Ascending aorta (tissue), 2 donors: ENCODE measurements around the gene EMC7. TPM values are rescaled to one million over a fixed set of nuclear protein-coding genes. Genes with fewer than 3 reads are reported as not detected.
A peak's percentile ranks its signal among the peaks of the same experiment; 100 is the strongest.

ENCODE experiments used
- DNase-seq, 2 donors: peaks; one replicate each; pipeline ENCODE4 v3.0.0-alpha.2; 2019; ENCODE audit warnings: low spot score in 2 of 2
- H3K27ac ChIP-seq, 2 donors: fragments of 200-600 bp; sonication (generic); one replicate each; pipeline ENCODE4 v1.5.1; 2016 to 2017; ENCODE audit warnings: mild to moderate bottlenecking in 1 of 2
- H3K27me3 ChIP-seq: fragments of 200-600 bp; sonication (generic); one replicate; pipeline ENCODE4 v1.5.1; 2017
- H3K36me3 ChIP-seq, 2 donors: fragments of 200-600 bp; sonication (generic); one replicate each; pipeline ENCODE4 v1.5.1; 2016
- H3K4me1 ChIP-seq, 2 donors: fragments of 200-600 bp; sonication (generic); one replicate each; pipeline ENCODE4 v1.5.1; 2016 to 2017; ENCODE audit warnings: mild to moderate bottlenecking in 1 of 2
- H3K4me3 ChIP-seq, 2 donors: fragments of 200-600 bp; sonication (generic); one replicate each; pipeline ENCODE4 v1.5.1; 2016 to 2017; ENCODE audit warnings: mild to moderate bottlenecking in 1 of 2
- H3K9me3 ChIP-seq, 2 donors: fragments of 200-600 bp; sonication (generic); one replicate each; pipeline ENCODE4 v1.5.1; 2016
- intact Hi-C: fragments of 100-400 bp; cut with DNase I; formaldehyde crosslinking; loops from one replicate; pipeline ENCODE4 v1.15.1; 2023
- total RNA-seq: library from RNA; depleted of rRNA; stranded (reverse); fragments of >200 nt; gene quantifications from one replicate; pipeline ENCODE4 v1.1.0, GENCODE V29; 2016
- TF ChIP-seq, protein P1 (sequence below), 3 experiments: fragments of 200-600 bp in 2 of 3; fragments of 450-650 bp in 1 of 3; sonication (generic) in 2 of 3; IDR thresholded peaks; one replicate each; pipeline ENCODE4 v1.5.1; 2016 to 2019; ENCODE audit warnings: antibody characterized with exemption in 3 of 3, mild to moderate bottlenecking in 1 of 3, moderate library complexity in 1 of 3

EMC7 gene
- total RNA-seq, 1 donor from 2014 or later: 51.0 TPM

DNA sequence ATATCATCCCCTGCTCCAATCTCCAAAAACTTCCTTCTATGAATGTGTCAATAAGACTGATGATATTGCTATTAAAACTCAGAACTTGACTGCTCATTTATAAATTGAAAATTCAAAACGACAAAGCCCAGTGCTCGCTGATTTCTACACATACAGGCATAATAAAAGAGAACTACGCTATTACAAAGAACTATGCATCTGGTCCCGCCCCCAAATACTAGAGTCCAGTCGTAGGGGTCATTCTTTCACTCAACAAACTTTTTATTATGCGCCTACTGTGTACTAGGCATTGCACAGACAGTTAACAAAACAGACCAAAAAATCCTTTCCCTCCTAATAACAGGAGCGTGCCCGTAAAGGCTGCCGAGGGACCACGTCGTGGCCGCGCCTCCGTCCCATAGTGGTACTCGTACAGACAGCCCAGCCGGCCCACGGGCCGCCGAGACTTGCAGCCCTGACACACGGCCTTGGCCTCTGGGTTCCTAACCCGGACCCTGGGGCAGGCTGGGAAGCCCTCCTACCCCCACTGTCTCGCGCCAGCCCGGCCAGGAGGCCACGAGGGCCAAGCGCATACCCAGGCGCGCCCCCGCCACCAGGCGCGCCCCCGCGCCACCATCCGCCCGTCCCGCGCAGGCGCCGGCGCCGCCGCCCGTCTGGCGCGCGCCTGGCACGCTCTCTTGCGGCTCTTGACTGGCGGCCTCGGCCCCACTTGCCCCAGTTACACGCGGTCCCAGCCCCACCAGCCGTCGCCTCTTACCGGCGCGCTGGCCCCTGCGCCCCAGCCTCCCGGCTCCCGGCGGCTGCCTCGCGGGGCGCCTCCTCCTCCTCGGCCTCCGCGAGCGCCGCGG, 63.4 kb downstream of the EMC7 start:
- Histone ChIP-seq H3K4me3 (peak overlapping the region; percentile 65 to 84), H3K27ac (peak overlapping the region; percentile 89 to 93), H3K4me1 (peaks cover 5% of the 10 kb centered on the region in 2 donors), H3K36me3 (no peaks in the 10 kb centered on the region), H3K9me3 (no peaks in the 10 kb centered on the region), H3K27me3 (no peaks in the 10 kb centered on the region)
- DNase-seq: peak in 1 of 2 donors; percentile 86
- intact Hi-C loops: loop anchor here (2.0 kb wide), 1 partner anchor 63 kb away; the partner anchor contains the start of gene EMC7
- TF ChIP-seq, protein P1, sequence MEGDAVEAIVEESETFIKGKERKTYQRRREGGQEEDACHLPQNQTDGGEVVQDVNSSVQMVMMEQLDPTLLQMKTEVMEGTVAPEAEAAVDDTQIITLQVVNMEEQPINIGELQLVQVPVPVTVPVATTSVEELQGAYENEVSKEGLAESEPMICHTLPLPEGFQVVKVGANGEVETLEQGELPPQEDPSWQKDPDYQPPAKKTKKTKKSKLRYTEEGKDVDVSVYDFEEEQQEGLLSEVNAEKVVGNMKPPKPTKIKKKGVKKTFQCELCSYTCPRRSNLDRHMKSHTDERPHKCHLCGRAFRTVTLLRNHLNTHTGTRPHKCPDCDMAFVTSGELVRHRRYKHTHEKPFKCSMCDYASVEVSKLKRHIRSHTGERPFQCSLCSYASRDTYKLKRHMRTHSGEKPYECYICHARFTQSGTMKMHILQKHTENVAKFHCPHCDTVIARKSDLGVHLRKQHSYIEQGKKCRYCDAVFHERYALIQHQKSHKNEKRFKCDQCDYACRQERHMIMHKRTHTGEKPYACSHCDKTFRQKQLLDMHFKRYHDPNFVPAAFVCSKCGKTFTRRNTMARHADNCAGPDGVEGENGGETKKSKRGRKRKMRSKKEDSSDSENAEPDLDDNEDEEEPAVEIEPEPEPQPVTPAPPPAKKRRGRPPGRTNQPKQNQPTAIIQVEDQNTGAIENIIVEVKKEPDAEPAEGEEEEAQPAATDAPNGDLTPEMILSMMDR (IDR thresholded peaks at IDR 0.05): no peak

Other genes with a start within 250 kb of the EMC7 start
- not detected for gene CHRM5, start 133.4 kb downstream of the EMC7 start, total RNA-seq
- 17.3 TPM for gene AVEN, start 62.7 kb downstream of the EMC7 start, total RNA-seq
- gene PGBD4, start 221 bp upstream of the EMC7 start, total RNA-seq: 3.5 TPM
- 34.3 TPM for gene KATNBL1, start 108.2 kb upstream of the EMC7 start, total RNA-seq
- gene EMC4, start 123.2 kb upstream of the EMC7 start, total RNA-seq: 71.9 TPM
- 65.8 TPM for gene SLC12A6, start 235.9 kb upstream of the EMC7 start, total RNA-seq
- gene NOP10, start 241.3 kb upstream of the EMC7 start, total RNA-seq: 212 TPM
- gene NUTM1, start 241.5 kb upstream of the EMC7 start, total RNA-seq: not detected